Measurements from ENCODE around the gene ANKRD27. TPM values are rescaled to one million over a fixed set of nuclear protein-coding genes. Genes with fewer than 3 reads are reported as not detected.

The ANKRD27 gene
- total RNA-seq, 5 donors from 2014 or later (not counting 1 experiment from before 2014, with no cell fraction given), result 32.1 to 49.7 (median 42.7) TPM

GRCh38 chr19:32627714-32628270, 47.2 kb downstream of the ANKRD27 start:
- Histone ChIP-seq H3K27ac (ENCODE audit: low read length) (no peak overlapping the region), H3K4me1 (ENCODE audit: control insufficient read depth in 1 of 2, extremely low read depth in 1 of 2, insufficient read depth in 2 of 2, low read length in 2 of 2) (no peaks in the 10 kb centered on the region), H3K9me3 (no peaks in the 10 kb centered on the region), H3K27me3 (replicated peaks in 1 of 2; ENCODE audit: control insufficient read depth in 2 of 2, extremely low read depth in 1 of 2, insufficient read depth in 2 of 2, low read length in 1 of 2) (no peaks in the 10 kb centered on the region), H3K4me3 (ENCODE audit: control insufficient read depth in 1 of 2, extremely low read depth in 1 of 2, low read length in 1 of 2) (no peak overlapping the region), H3K36me3 (ENCODE audit: control insufficient read depth in 2 of 2, extremely low read depth in 1 of 2, insufficient read depth in 1 of 2, low read length in 1 of 2) (peaks cover 24 to 73% of the 10 kb centered on the region in 2 donors)
- CTCF ChIA-PET, result no interaction called here
- 100% methylated on average over 11 of the region's 15 CpGs for WGBS (ENCODE audit: insufficient coverage)
- H3K9me3 Mint-ChIP-seq, result no peaks in the 10 kb centered on the region
- H3K4me1 Mint-ChIP-seq, result no peaks in the 10 kb centered on the region
- no peak overlapping the region for H3K4me3 Mint-ChIP-seq
- ATAC-seq (replicated peaks in 1 of 4) (no peak), DNase-seq (no peak)
- H3K27me3 Mint-ChIP-seq, result no peaks in the 10 kb centered on the region
- POLR2A ChIA-PET, result no interaction called here
- H3K36me3 Mint-ChIP-seq, result peaks cover 24% of the 10 kb centered on the region
- H3K27ac Mint-ChIP-seq, result no peak overlapping the region

- Histone ChIP-seq H3K4me1 (ENCODE audit: control insufficient read depth in 1 of 2, extremely low read depth in 1 of 2, insufficient read depth in 2 of 2, low read length in 2 of 2) (no peaks in the 10 kb centered on the region), H3K36me3 (ENCODE audit: control insufficient read depth in 2 of 2, extremely low read depth in 1 of 2, insufficient read depth in 1 of 2, low read length in 1 of 2) (peaks cover 26 to 80% of the 10 kb centered on the region in 2 donors), H3K9me3 (no peaks in the 10 kb centered on the region), H3K27ac (ENCODE audit: low read length) (no peak overlapping the region), H3K27me3 (replicated peaks in 1 of 2; ENCODE audit: control insufficient read depth in 2 of 2, extremely low read depth in 1 of 2, insufficient read depth in 2 of 2, low read length in 1 of 2) (no peaks in the 10 kb centered on the region), H3K4me3 (ENCODE audit: control insufficient read depth in 1 of 2, extremely low read depth in 1 of 2, low read length in 1 of 2) (no peak overlapping the region)
- Mint-ChIP-seq H3K4me1 (no peaks in the 10 kb centered on the region), H3K27me3 (no peaks in the 10 kb centered on the region), H3K27ac (no peak overlapping the region), H3K36me3 (peaks cover 30% of the 10 kb centered on the region), H3K4me3 (no peak overlapping the region), H3K9me3 (no peaks in the 10 kb centered on the region)
- WGBS (ENCODE audit: insufficient coverage), result no CpG with 5 or more reads among the region's 4 CpGs
- ChIA-PET CTCF (no interaction called here), POLR2A (no interaction called here)
- ATAC-seq (replicated peaks in 1 of 4) (no peak), DNase-seq (no peak)
Measured at GRCh38 chr19:32626969-32627368, 48.0 kb downstream of the ANKRD27 start.

GRCh38 chr19:32624410-32624809, 50.6 kb downstream of the ANKRD27 start:
- H3K4me3 ChIP-seq (ENCODE audit: control insufficient read depth in 1 of 2, extremely low read depth in 1 of 2, low read length in 1 of 2), result no peak overlapping the region
- CTCF ChIA-PET, result interaction anchor here in 1 of 2 donors (0.7 kb wide), 1 partner anchor 779 kb away, joined by 7 read pairs; no protein-coding TSS in a partner anchor
- Mint-ChIP-seq H3K4me1 (no peaks in the 10 kb centered on the region), H3K9me3 (no peaks in the 10 kb centered on the region), H3K4me3 (no peak overlapping the region), H3K27me3 (no peaks in the 10 kb centered on the region), H3K27ac (no peak overlapping the region), H3K36me3 (peaks cover 38% of the 10 kb centered on the region)
- WGBS (ENCODE audit: insufficient coverage), result no CpG with 5 or more reads among the region's 6 CpGs
- peaks cover 21 to 77% of the 10 kb centered on the region in 2 donors for H3K36me3 ChIP-seq (ENCODE audit: control insufficient read depth in 2 of 2, extremely low read depth in 1 of 2, insufficient read depth in 1 of 2, low read length in 1 of 2)
- H3K27me3 ChIP-seq (replicated peaks in 1 of 2; ENCODE audit: control insufficient read depth in 2 of 2, extremely low read depth in 1 of 2, insufficient read depth in 2 of 2, low read length in 1 of 2), result no peaks in the 10 kb centered on the region
- H3K9me3 ChIP-seq, result no peaks in the 10 kb centered on the region
- ATAC-seq (replicated peaks in 1 of 4) (no peak), DNase-seq (no peak)
- POLR2A ChIA-PET, result interaction anchor here in 1 of 2 donors (0.6 kb wide), 1 partner anchor 128 kb away, joined by 3 read pairs; no protein-coding TSS in a partner anchor
- H3K27ac ChIP-seq (ENCODE audit: low read length), result no peak overlapping the region
- H3K4me1 ChIP-seq (ENCODE audit: control insufficient read depth in 1 of 2, extremely low read depth in 1 of 2, insufficient read depth in 2 of 2, low read length in 2 of 2), result no peaks in the 10 kb centered on the region

GRCh38 chr19:32622002-32622401, 53.0 kb downstream of the ANKRD27 start:
- 79% methylated on average over 8 of the region's 12 CpGs for WGBS (ENCODE audit: insufficient coverage)
- DNase-seq (no peak), ATAC-seq (replicated peaks in 1 of 4) (no peak)
- Mint-ChIP-seq H3K27ac (no peak overlapping the region), H3K4me1 (no peaks in the 10 kb centered on the region), H3K9me3 (no peaks in the 10 kb centered on the region), H3K4me3 (no peak overlapping the region), H3K36me3 (peaks cover 49% of the 10 kb centered on the region), H3K27me3 (no peaks in the 10 kb centered on the region)
- Histone ChIP-seq H3K27me3 (replicated peaks in 1 of 2; ENCODE audit: control insufficient read depth in 2 of 2, extremely low read depth in 1 of 2, insufficient read depth in 2 of 2, low read length in 1 of 2) (no peaks in the 10 kb centered on the region), H3K36me3 (ENCODE audit: control insufficient read depth in 2 of 2, extremely low read depth in 1 of 2, insufficient read depth in 1 of 2, low read length in 1 of 2) (peaks cover 19 to 78% of the 10 kb centered on the region in 2 donors), H3K27ac (ENCODE audit: low read length) (no peak overlapping the region), H3K4me3 (ENCODE audit: control insufficient read depth in 1 of 2, extremely low read depth in 1 of 2, low read length in 1 of 2) (no peak overlapping the region), H3K4me1 (ENCODE audit: control insufficient read depth in 1 of 2, extremely low read depth in 1 of 2, insufficient read depth in 2 of 2, low read length in 2 of 2) (no peaks in the 10 kb centered on the region), H3K9me3 (no peaks in the 10 kb centered on the region)
- ChIA-PET POLR2A (no interaction called here), CTCF (no interaction called here)

- H3K4me1 Mint-ChIP-seq, result no peaks in the 10 kb centered on the region
- DNase-seq (no peak), ATAC-seq (replicated peaks in 1 of 4) (no peak)
- no peak overlapping the region for H3K27ac Mint-ChIP-seq
- Histone ChIP-seq H3K36me3 (ENCODE audit: control insufficient read depth in 2 of 2, extremely low read depth in 1 of 2, insufficient read depth in 1 of 2, low read length in 1 of 2) (peaks cover 15 to 79% of the 10 kb centered on the region in 2 donors), H3K27me3 (replicated peaks in 1 of 2; ENCODE audit: control insufficient read depth in 2 of 2, extremely low read depth in 1 of 2, insufficient read depth in 2 of 2, low read length in 1 of 2) (no peaks in the 10 kb centered on the region), H3K9me3 (no peaks in the 10 kb centered on the region), H3K4me3 (ENCODE audit: control insufficient read depth in 1 of 2, extremely low read depth in 1 of 2, low read length in 1 of 2) (no peak overlapping the region), H3K4me1 (ENCODE audit: control insufficient read depth in 1 of 2, extremely low read depth in 1 of 2, insufficient read depth in 2 of 2, low read length in 2 of 2) (no peaks in the 10 kb centered on the region), H3K27ac (ENCODE audit: low read length) (no peak overlapping the region)
- WGBS (ENCODE audit: insufficient coverage), result 94% methylated on average over 22 of the region's 23 CpGs
- no peaks in the 10 kb centered on the region for H3K9me3 Mint-ChIP-seq
- POLR2A ChIA-PET, result no interaction called here
- H3K4me3 Mint-ChIP-seq, result no peak overlapping the region
- peaks cover 53% of the 10 kb centered on the region for H3K36me3 Mint-ChIP-seq
- H3K27me3 Mint-ChIP-seq, result no peaks in the 10 kb centered on the region
- CTCF ChIA-PET, result interaction anchor here in 1 of 2 donors (0.6 kb wide), 1 partner anchor 46 kb away, joined by 4 read pairs; no protein-coding TSS in a partner anchor
Measured at GRCh38 chr19:32619051-32619685, 55.8 kb downstream of the ANKRD27 start.

GRCh38 chr19:32615569-32615968, 59.4 kb downstream of the ANKRD27 start:
- no peak overlapping the region for H3K4me3 Mint-ChIP-seq
- Histone ChIP-seq H3K27me3 (replicated peaks in 1 of 2; ENCODE audit: control insufficient read depth in 2 of 2, extremely low read depth in 1 of 2, insufficient read depth in 2 of 2, low read length in 1 of 2) (no peaks in the 10 kb centered on the region), H3K4me1 (ENCODE audit: control insufficient read depth in 1 of 2, extremely low read depth in 1 of 2, insufficient read depth in 2 of 2, low read length in 2 of 2) (no peaks in the 10 kb centered on the region), H3K9me3 (no peaks in the 10 kb centered on the region), H3K4me3 (ENCODE audit: control insufficient read depth in 1 of 2, extremely low read depth in 1 of 2, low read length in 1 of 2) (no peak overlapping the region), H3K36me3 (ENCODE audit: control insufficient read depth in 2 of 2, extremely low read depth in 1 of 2, insufficient read depth in 1 of 2, low read length in 1 of 2) (peaks cover 12 to 72% of the 10 kb centered on the region in 2 donors), H3K27ac (ENCODE audit: low read length) (no peak overlapping the region)
- POLR2A ChIA-PET, result no interaction called here
- H3K36me3 Mint-ChIP-seq, result peaks cover 55% of the 10 kb centered on the region
- H3K9me3 Mint-ChIP-seq, result no peaks in the 10 kb centered on the region
- no peaks in the 10 kb centered on the region for H3K27me3 Mint-ChIP-seq
- ATAC-seq (replicated peaks in 1 of 4) (no peak), DNase-seq (no peak)
- 83% methylated on average over 9 of the region's 11 CpGs for WGBS (ENCODE audit: insufficient coverage)
- H3K27ac Mint-ChIP-seq, result no peak overlapping the region
- CTCF ChIA-PET, result no interaction called here
- no peaks in the 10 kb centered on the region for H3K4me1 Mint-ChIP-seq
